Fibroblast of the aortic adventitia (primary cell): ENCODE measurements around the gene BCKDHB. TPM values are rescaled to one million over a fixed set of nuclear protein-coding genes. Genes with fewer than 3 reads are reported as not detected.

ENCODE experiments used
- DNase-seq: peaks from one replicate; pipeline ENCODE4 v3.0.0-alpha.2; 2010; ENCODE audit warnings: low read depth
- H3K4me3 ChIP-seq: 2 replicates; pipeline ENCODE4 v1.5.1; 2011; ENCODE audit warnings: low read depth, mild to moderate bottlenecking, control low read depth, low read length, moderate library complexity
- total RNA-seq: library from RNA; depleted of rRNA; stranded (reverse); fragments of >200 nt; gene quantifications from 2 replicates; pipeline ENCODE4 v1.2.3, GENCODE V29; 2012; ENCODE audit warnings: low replicate concordance
- TF ChIP-seq, protein P1 (sequence below): IDR thresholded peaks from 2 replicates; pipeline ENCODE4 v1.5.1; 2011; ENCODE audit warnings: mild to moderate bottlenecking, low read length, control low read depth, inconsistent platforms; ENCODE audit not compliant: insufficient read depth

BCKDHB gene
- total RNA-seq, 1 donor = 20.3 TPM

DNA sequence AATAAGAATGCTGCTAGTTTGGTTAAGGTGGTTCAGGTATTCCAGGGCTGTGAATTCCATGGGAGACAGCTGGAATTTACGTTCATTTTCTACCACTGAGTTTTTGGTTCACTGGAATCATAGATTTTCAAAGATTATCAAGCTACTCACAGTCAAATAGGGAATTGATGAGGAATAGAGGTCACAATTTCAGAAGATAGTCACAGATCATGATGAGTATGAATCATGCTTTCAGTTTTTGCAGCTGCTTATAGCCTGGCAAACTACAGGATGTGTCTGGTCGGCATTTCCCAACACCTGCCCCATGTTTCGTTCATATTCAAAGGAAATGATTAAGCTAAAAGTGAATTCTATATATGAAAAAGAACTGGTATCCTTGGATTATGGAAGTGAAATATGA lies 58.7 kb downstream of the BCKDHB start:
- TF ChIP-seq, protein P1, sequence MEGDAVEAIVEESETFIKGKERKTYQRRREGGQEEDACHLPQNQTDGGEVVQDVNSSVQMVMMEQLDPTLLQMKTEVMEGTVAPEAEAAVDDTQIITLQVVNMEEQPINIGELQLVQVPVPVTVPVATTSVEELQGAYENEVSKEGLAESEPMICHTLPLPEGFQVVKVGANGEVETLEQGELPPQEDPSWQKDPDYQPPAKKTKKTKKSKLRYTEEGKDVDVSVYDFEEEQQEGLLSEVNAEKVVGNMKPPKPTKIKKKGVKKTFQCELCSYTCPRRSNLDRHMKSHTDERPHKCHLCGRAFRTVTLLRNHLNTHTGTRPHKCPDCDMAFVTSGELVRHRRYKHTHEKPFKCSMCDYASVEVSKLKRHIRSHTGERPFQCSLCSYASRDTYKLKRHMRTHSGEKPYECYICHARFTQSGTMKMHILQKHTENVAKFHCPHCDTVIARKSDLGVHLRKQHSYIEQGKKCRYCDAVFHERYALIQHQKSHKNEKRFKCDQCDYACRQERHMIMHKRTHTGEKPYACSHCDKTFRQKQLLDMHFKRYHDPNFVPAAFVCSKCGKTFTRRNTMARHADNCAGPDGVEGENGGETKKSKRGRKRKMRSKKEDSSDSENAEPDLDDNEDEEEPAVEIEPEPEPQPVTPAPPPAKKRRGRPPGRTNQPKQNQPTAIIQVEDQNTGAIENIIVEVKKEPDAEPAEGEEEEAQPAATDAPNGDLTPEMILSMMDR = no peak
- DNase-seq = no peak
- H3K4me3 ChIP-seq = no peak overlapping the region

DNA sequence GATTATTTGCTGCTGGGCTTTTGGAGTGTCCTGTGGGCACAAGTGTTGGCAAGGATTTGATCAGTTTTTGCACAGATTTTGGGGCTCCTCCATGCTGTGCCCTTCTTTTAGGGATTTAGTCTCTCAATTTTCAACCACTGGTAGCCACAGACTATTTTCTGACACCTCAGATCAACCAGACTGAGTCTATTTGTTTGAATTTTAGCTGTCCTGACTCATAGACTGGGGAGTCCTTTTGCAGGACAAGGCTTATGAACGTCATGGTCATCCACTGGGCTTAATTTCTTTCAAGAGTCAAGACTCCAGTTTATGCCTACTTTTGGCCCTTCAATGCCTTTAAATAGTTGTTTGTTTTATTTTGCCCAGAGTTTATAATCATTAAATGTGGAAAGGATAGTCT lies 59.3 kb downstream of the BCKDHB start:
- no peak for DNase-seq
- TF ChIP-seq, protein P1 = no peak
- H3K4me3 ChIP-seq = no peak overlapping the region

GRCh38 chr6:80170433-80170832 lies 64.0 kb downstream of the BCKDHB start:
- no peak overlapping the region for H3K4me3 ChIP-seq
- DNase-seq = no peak
- TF ChIP-seq, protein P1 = no peak

GRCh38 chr6:80173411-80173810 lies 66.9 kb downstream of the BCKDHB start:
- DNase-seq = peak; percentile 75
- no peak overlapping the region for H3K4me3 ChIP-seq
- TF ChIP-seq, protein P1 = no peak

- TF ChIP-seq, protein P1 = no peak
- peak; percentile 62 for DNase-seq
- no peak overlapping the region for H3K4me3 ChIP-seq
Measured at GRCh38 chr6:80174900-80175572, 68.6 kb downstream of the BCKDHB start.

DNA sequence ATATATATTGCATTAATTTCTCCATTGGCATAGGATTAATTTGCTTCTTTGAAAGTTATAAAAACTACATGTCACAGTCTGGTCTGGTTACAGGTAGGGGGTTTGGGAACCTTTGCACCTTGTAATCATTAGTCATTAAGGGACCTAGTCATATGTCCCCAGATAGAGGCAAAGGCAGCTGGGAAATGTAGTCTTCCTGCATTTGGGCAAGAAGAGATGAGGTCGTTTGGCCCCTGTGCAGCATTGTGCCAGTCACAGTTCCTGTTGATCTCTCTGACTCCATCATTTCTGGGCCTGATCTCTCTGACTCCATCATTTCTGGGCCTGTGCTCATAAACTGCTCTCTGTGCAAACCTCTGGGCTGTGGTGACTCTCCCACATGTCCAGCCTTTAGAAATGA lies 73.2 kb downstream of the BCKDHB start:
- TF ChIP-seq, protein P1 = no peak
- DNase-seq = no peak

More for the DNA sequence above, 73.2 kb downstream of the BCKDHB start:
- no peak overlapping the region for H3K4me3 ChIP-seq
